Right lobe of liver (tissue), 4 donors: ENCODE results near the gene EMP1.

Experiments
- POLR2A ChIP-seq: fragments of 450-650 bp; IDR thresholded peaks from one replicate; pipeline ENCODE4 v1.6.1; 2017; ENCODE audit warnings: antibody characterized with exemption, mild to moderate bottlenecking
- TF ChIP-seq, protein P1 (sequence below), 4 donors: fragments of 200-600 bp in 3 of 4; fragments of 450-650 bp in 1 of 4; IDR thresholded peaks; one replicate each; pipeline versions ENCODE4 v1.5.1 to v1.8.0; 2016 to 2022; ENCODE audit warnings: antibody characterized with exemption in 4 of 4, mild to moderate bottlenecking in 2 of 4
- donor health status: DM: no; HTN: no; CAD: no.
- donor health status: DM: no; HTN: no; CAD: no.
- donor health status: DM: no; HTN: yes; CAD: no.

DNA sequence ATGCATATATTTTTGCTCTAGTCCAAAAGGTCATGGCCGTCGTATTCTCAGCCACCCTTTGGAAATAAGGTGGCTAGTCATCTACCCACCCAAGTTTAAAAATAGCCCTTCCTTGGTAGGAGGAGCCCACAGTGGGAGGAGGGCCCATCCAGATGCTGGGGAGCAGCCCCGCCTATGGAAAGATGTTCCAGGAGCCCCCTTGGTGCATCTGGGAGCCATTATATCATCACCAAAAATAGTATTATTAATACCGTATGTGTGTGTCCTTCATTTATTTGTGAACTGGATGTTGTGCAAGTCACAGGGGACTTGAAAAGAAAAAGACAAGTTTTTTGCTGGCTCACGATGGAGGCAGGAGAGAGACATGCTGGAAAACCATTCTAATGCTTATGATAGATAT, 34.0 kb downstream of the EMP1 start:
- TF ChIP-seq, protein P1, sequence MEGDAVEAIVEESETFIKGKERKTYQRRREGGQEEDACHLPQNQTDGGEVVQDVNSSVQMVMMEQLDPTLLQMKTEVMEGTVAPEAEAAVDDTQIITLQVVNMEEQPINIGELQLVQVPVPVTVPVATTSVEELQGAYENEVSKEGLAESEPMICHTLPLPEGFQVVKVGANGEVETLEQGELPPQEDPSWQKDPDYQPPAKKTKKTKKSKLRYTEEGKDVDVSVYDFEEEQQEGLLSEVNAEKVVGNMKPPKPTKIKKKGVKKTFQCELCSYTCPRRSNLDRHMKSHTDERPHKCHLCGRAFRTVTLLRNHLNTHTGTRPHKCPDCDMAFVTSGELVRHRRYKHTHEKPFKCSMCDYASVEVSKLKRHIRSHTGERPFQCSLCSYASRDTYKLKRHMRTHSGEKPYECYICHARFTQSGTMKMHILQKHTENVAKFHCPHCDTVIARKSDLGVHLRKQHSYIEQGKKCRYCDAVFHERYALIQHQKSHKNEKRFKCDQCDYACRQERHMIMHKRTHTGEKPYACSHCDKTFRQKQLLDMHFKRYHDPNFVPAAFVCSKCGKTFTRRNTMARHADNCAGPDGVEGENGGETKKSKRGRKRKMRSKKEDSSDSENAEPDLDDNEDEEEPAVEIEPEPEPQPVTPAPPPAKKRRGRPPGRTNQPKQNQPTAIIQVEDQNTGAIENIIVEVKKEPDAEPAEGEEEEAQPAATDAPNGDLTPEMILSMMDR (IDR thresholded peaks at IDR 0.05): no peak
- TF ChIP-seq POLR2A: no peak
